Peyer's patch (tissue), 4 donors: ENCODE measurements around the gene GABRR3.

Experiments
- POLR2A ChIP-seq, 2 donors: fragments of 450-650 bp; IDR thresholded peaks; one replicate each; pipeline ENCODE4 v1.5.1; 2017; ENCODE audit warnings: antibody characterized with exemption in 2 of 2, mild to moderate bottlenecking in 2 of 2, moderate library complexity in 2 of 2
- TF ChIP-seq, protein P1 (sequence below), 6 experiments: fragments of 450-650 bp in 4 of 6; fragments of 200-600 bp in 2 of 6; sonication (generic) in 1 of 6; IDR thresholded peaks; one replicate each; pipeline ENCODE4 v1.5.1; 2017 to 2019; ENCODE audit warnings: antibody characterized with exemption in 6 of 6, mild to moderate bottlenecking in 3 of 6, moderate library complexity in 1 of 6

DNA sequence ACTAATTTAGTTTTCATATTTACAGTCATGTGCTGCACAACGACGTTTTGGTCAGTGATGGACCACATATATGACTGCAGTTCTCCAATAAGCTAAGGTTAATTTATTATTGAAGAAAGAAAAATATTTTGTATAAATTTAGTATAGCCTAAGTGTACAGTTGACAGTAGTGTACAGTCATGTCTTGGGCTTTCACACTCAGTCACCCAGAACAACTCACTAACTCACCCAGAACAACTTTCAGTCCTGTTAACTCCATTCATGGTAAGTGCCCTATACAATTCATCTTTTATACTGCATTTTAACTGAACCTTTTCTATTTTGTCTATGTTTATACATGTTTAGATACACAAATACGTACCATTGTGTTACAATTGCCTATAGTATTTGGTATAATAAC, 3.8 kb upstream of the GABRR3 start:
- TF ChIP-seq, protein P1, sequence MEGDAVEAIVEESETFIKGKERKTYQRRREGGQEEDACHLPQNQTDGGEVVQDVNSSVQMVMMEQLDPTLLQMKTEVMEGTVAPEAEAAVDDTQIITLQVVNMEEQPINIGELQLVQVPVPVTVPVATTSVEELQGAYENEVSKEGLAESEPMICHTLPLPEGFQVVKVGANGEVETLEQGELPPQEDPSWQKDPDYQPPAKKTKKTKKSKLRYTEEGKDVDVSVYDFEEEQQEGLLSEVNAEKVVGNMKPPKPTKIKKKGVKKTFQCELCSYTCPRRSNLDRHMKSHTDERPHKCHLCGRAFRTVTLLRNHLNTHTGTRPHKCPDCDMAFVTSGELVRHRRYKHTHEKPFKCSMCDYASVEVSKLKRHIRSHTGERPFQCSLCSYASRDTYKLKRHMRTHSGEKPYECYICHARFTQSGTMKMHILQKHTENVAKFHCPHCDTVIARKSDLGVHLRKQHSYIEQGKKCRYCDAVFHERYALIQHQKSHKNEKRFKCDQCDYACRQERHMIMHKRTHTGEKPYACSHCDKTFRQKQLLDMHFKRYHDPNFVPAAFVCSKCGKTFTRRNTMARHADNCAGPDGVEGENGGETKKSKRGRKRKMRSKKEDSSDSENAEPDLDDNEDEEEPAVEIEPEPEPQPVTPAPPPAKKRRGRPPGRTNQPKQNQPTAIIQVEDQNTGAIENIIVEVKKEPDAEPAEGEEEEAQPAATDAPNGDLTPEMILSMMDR (IDR thresholded peaks at IDR 0.05): no peak
- no peak for TF ChIP-seq POLR2A (IDR thresholded peaks at IDR 0.05)
